ENCODE measurements around the gene YIPF1. TPM values are rescaled to one million over a fixed set of nuclear protein-coding genes. Genes with fewer than 3 reads are reported as not detected.
"Not testable (repeated sequence)": the region's sequence is repeated elsewhere in the genome, so short reads cannot be mapped to it uniquely, and the experiment has no call there.

Gene YIPF1
- total RNA-seq, 1 donor from 2014 or later, result 13.9 TPM

- peak overlapping the region; percentile 83 for H3K27ac ChIP-seq (replicated peaks)
- H3K36me3 ChIP-seq, result peaks cover 20% of the 10 kb centered on the region
- H3K27me3 ChIP-seq (ENCODE audit: low read depth), result no peaks in the 10 kb centered on the region
- peak overlapping the region; percentile 96 for H3K4me3 ChIP-seq
- DNase-seq, result no peak
- H3K9me3 ChIP-seq (replicated peaks), result no peaks in the 10 kb centered on the region
- H3K4me1 ChIP-seq, result peaks cover 19% of the 10 kb centered on the region
- intact Hi-C loops (cut with micrococcal nuclease), result no loop called here
- TF ChIP-seq CTCF (IDR thresholded peaks at IDR 0.05; ENCODE audit: borderline replicate concordance), result no peak
Measured at GRCh38 chr1:53890522-53890941, 935 bp upstream of the YIPF1 start.

- Histone ChIP-seq H3K9me3 (replicated peaks) (no peaks in the 10 kb centered on the region), H3K27me3 (ENCODE audit: low read depth) (no peaks in the 10 kb centered on the region), H3K27ac (replicated peaks) (peak overlapping the region; percentile 83), H3K4me3 (peak overlapping the region; percentile 96), H3K4me1 (peaks cover 19% of the 10 kb centered on the region), H3K36me3 (peaks cover 21% of the 10 kb centered on the region)
- intact Hi-C loops (cut with micrococcal nuclease), result no loop called here
- no peak for DNase-seq
- TF ChIP-seq CTCF (IDR thresholded peaks at IDR 0.05; ENCODE audit: borderline replicate concordance), result no peak
Measured at GRCh38 chr1:53888681-53889080, 916 bp downstream of the YIPF1 start.

- H3K4me3 ChIP-seq; H3K4me1 ChIP-seq; DNase-seq; H3K9me3 ChIP-seq (replicated peaks); H3K27ac ChIP-seq (replicated peaks); H3K27me3 ChIP-seq (ENCODE audit: low read depth); intact Hi-C loops (cut with micrococcal nuclease): not testable (repeated sequence)
- peaks cover 58% of the 10 kb centered on the region for H3K36me3 ChIP-seq
Measured at GRCh38 chr1:53883600-53883999, 6.0 kb downstream of the YIPF1 start.

GRCh38 chr1:53881853-53882252, 7.7 kb downstream of the YIPF1 start:
- H3K36me3 ChIP-seq, result peaks cover 68% of the 10 kb centered on the region
- intact Hi-C loops (cut with micrococcal nuclease); DNase-seq; H3K4me1 ChIP-seq; H3K27me3 ChIP-seq (ENCODE audit: low read depth); H3K27ac ChIP-seq (replicated peaks); H3K9me3 ChIP-seq (replicated peaks); H3K4me3 ChIP-seq: not testable (repeated sequence)

- peak; percentile 67 for TF ChIP-seq CTCF (IDR thresholded peaks at IDR 0.05; ENCODE audit: borderline replicate concordance)
- Histone ChIP-seq H3K27ac (replicated peaks) (no peak overlapping the region), H3K36me3 (peaks cover 85% of the 10 kb centered on the region), H3K4me3 (no peak overlapping the region), H3K9me3 (replicated peaks) (peaks cover 4% of the 10 kb centered on the region), H3K4me1 (no peaks in the 10 kb centered on the region), H3K27me3 (ENCODE audit: low read depth) (no peaks in the 10 kb centered on the region)
- DNase-seq, result no peak
- intact Hi-C loops (cut with micrococcal nuclease), result loop anchor here (10.0 kb wide), 1 partner anchor 76 kb away; no protein-coding TSS in a partner anchor
Measured at GRCh38 chr1:53878492-53879105, 11.0 kb downstream of the YIPF1 start.

- not testable (repeated sequence) for H3K9me3 ChIP-seq (replicated peaks); H3K27me3 ChIP-seq (ENCODE audit: low read depth); H3K4me3 ChIP-seq; H3K27ac ChIP-seq (replicated peaks); DNase-seq; H3K4me1 ChIP-seq
- peaks cover 87% of the 10 kb centered on the region for H3K36me3 ChIP-seq
- intact Hi-C loops (cut with micrococcal nuclease), result loop anchor here (10.0 kb wide), 1 partner anchor 80 kb away; no protein-coding TSS in a partner anchor
Measured at GRCh38 chr1:53875150-53875549, 14.4 kb downstream of the YIPF1 start.

GRCh38 chr1:53871773-53872484, 17.7 kb downstream of the YIPF1 start:
- Histone ChIP-seq H3K36me3 (peaks cover 88% of the 10 kb centered on the region), H3K27me3 (ENCODE audit: low read depth) (no peaks in the 10 kb centered on the region), H3K4me3 (no peak overlapping the region), H3K9me3 (replicated peaks) (no peaks in the 10 kb centered on the region), H3K27ac (replicated peaks) (no peak overlapping the region), H3K4me1 (no peaks in the 10 kb centered on the region)
- intact Hi-C loops (cut with micrococcal nuclease), result loop anchor here (10.0 kb wide), 1 partner anchor 83 kb away; no protein-coding TSS in a partner anchor
- TF ChIP-seq CTCF (IDR thresholded peaks at IDR 0.05; ENCODE audit: borderline replicate concordance), result no peak
- DNase-seq, result no peak
